GM18517 (cell line): ENCODE data around the gene GULP1.
"Not testable (repeated sequence)": the region's sequence is repeated elsewhere in the genome, so short reads cannot be mapped to it uniquely, and the experiment has no call there.

ENCODE experiments used
- ATAC-seq: cut with Tn5 transposase; IDR thresholded peaks from one replicate; pipeline ENCODE4 v1.9.1; 2021; ENCODE audit warnings: mild to moderate bottlenecking, moderate library complexity; ENCODE audit not compliant: unreplicated experiment

GULP1 gene

GRCh38 chr2:188588235-188588634 is 296.6 kb downstream of the GULP1 start:
- no peak for ATAC-seq

GRCh38 chr2:188596054-188596453 is 304.4 kb downstream of the GULP1 start:
- ATAC-seq, result no peak

GRCh38 chr2:188598551-188598950 is 306.9 kb downstream of the GULP1 start:
- no peak for ATAC-seq

GRCh38 chr2:188599140-188599539 is 307.5 kb downstream of the GULP1 start:
- no peak for ATAC-seq

- no peak for ATAC-seq
These were observed 309.0 kb downstream of the GULP1 start for GRCh38 chr2:188600536-188601210.

GRCh38 chr2:188601391-188601790 is 309.7 kb downstream of the GULP1 start:
- ATAC-seq, result no peak

- no peak for ATAC-seq
These were observed 310.3 kb downstream of the GULP1 start for GRCh38 chr2:188601927-188602326.

- no peak for ATAC-seq
These were observed 312.9 kb downstream of the GULP1 start for GRCh38 chr2:188604579-188604978.

- ATAC-seq, result not testable (repeated sequence)
These were observed 314.2 kb downstream of the GULP1 start for GRCh38 chr2:188605609-188606584.

- ATAC-seq, result not testable (repeated sequence)
These were observed 314.9 kb downstream of the GULP1 start for GRCh38 chr2:188606596-188606995.

- ATAC-seq, result no peak
These were observed 315.8 kb downstream of the GULP1 start for GRCh38 chr2:188607501-188607900.

- no peak for ATAC-seq
These were observed 317.8 kb downstream of the GULP1 start for GRCh38 chr2:188609321-188610049.

- no peak for ATAC-seq
These were observed 318.4 kb downstream of the GULP1 start for GRCh38 chr2:188610050-188610444.

- no peak for ATAC-seq
These were observed 319.2 kb downstream of the GULP1 start for GRCh38 chr2:188610827-188611226.

- ATAC-seq, result no peak
These were observed 327.5 kb downstream of the GULP1 start for GRCh38 chr2:188619146-188619545.

GRCh38 chr2:188620916-188621315 is 329.2 kb downstream of the GULP1 start:
- no peak for ATAC-seq

- no peak for ATAC-seq
These were observed 331.1 kb downstream of the GULP1 start for GRCh38 chr2:188622601-188623260.

GRCh38 chr2:188623995-188624643 is 332.4 kb downstream of the GULP1 start:
- no peak for ATAC-seq

- ATAC-seq, result no peak
These were observed 335.8 kb downstream of the GULP1 start for GRCh38 chr2:188627471-188627870.
